ENCODE results near the gene PRODH2. TPM values are rescaled to one million over a fixed set of nuclear protein-coding genes. Genes with fewer than 3 reads are reported as not detected.

Gene PRODH2
- total and polyA plus RNA-seq, 2 experiments from 2014 or later = 6.8 to 13.9 TPM

GRCh38 chr19:35813043-35813890, 622 bp upstream of the PRODH2 start:
- WGBS (ENCODE audit: low lambda C conversion rate, missing lambda C conversion rate) = 83% methylated on average over 11 of the region's 11 CpGs
- H3K4me2 ChIP-seq = no peak overlapping the region
- no peaks in the 10 kb centered on the region for H3K27me3 ChIP-seq

GRCh38 chr19:35811317-35812219, 1.1 kb downstream of the PRODH2 start:
- H3K79me2 ChIP-seq = no peaks in the 10 kb centered on the region
- DNase-seq (ENCODE audit: low spot score) = no peak
- no peaks in the 10 kb centered on the region for H3K9me3 ChIP-seq (ENCODE audit: low read depth)
- H3K4me1 ChIP-seq (ENCODE audit: insufficient read depth) = no peaks in the 10 kb centered on the region
- no peaks in the 10 kb centered on the region for H3K36me3 ChIP-seq (replicated peaks; ENCODE audit: insufficient read depth, low read depth)
- H4K20me1 ChIP-seq (ENCODE audit: insufficient read depth, poor library complexity, severe bottlenecking) = no peaks in the 10 kb centered on the region
- TF ChIP-seq EZH2 (IDR thresholded peaks at IDR 0.05; ENCODE audit: borderline replicate concordance) (no peak), EZH2phosphoT487 (IDR thresholded peaks at IDR 0.05; ENCODE audit: low read depth, severe bottlenecking, unreplicated experiment) (no peak)
- no peak overlapping the region for H3K27ac ChIP-seq
- no peaks in the 10 kb centered on the region for H3K9me2 ChIP-seq (replicated peaks; ENCODE audit: insufficient read depth)
- H3K4me2 ChIP-seq = no peak overlapping the region
- no peak overlapping the region for H3K4me3 ChIP-seq
- H3K27me3 ChIP-seq = no peaks in the 10 kb centered on the region
- no peak overlapping the region for H2AFZ ChIP-seq
- WGBS (ENCODE audit: low lambda C conversion rate, missing lambda C conversion rate) = 77% methylated on average over 14 of the region's 18 CpGs

More at GRCh38 chr19:35813043-35813890, 622 bp upstream of the PRODH2 start:
- Histone ChIP-seq H4K20me1 (ENCODE audit: insufficient read depth, poor library complexity, severe bottlenecking) (no peaks in the 10 kb centered on the region), H3K79me2 (no peaks in the 10 kb centered on the region), H3K9me3 (ENCODE audit: low read depth) (no peaks in the 10 kb centered on the region), H3K9me2 (replicated peaks; ENCODE audit: insufficient read depth) (no peaks in the 10 kb centered on the region), H3K4me3 (no peak overlapping the region), H3K36me3 (replicated peaks; ENCODE audit: insufficient read depth, low read depth) (no peaks in the 10 kb centered on the region), H3K27ac (no peak overlapping the region), H2AFZ (no peak overlapping the region), H3K4me1 (ENCODE audit: insufficient read depth) (no peaks in the 10 kb centered on the region)
- no peak for DNase-seq (ENCODE audit: low spot score)
- TF ChIP-seq EZH2 (IDR thresholded peaks at IDR 0.05; ENCODE audit: borderline replicate concordance) (no peak), CTCF (IDR thresholded peaks at IDR 0.05; ENCODE audit: poor library complexity) (no peak), EZH2phosphoT487 (IDR thresholded peaks at IDR 0.05; ENCODE audit: low read depth, severe bottlenecking, unreplicated experiment) (no peak)

GRCh38 chr19:35807633-35808032, 5.0 kb downstream of the PRODH2 start:
- 91% methylated on average over 5 of the region's 5 CpGs for WGBS (ENCODE audit: low lambda C conversion rate, missing lambda C conversion rate)
- no peak overlapping the region for H2AFZ ChIP-seq
- H3K27ac ChIP-seq = no peak overlapping the region
- TF ChIP-seq EZH2 (IDR thresholded peaks at IDR 0.05; ENCODE audit: borderline replicate concordance) (no peak), EZH2phosphoT487 (IDR thresholded peaks at IDR 0.05; ENCODE audit: low read depth, severe bottlenecking, unreplicated experiment) (no peak), CTCF (IDR thresholded peaks at IDR 0.05; ENCODE audit: poor library complexity) (no peak)
- H3K27me3 ChIP-seq = no peaks in the 10 kb centered on the region
- H3K9me3 ChIP-seq (ENCODE audit: low read depth) = no peaks in the 10 kb centered on the region
- H3K9me2 ChIP-seq (replicated peaks; ENCODE audit: insufficient read depth) = no peaks in the 10 kb centered on the region
- H4K20me1 ChIP-seq (ENCODE audit: insufficient read depth, poor library complexity, severe bottlenecking) = no peaks in the 10 kb centered on the region
- no peak overlapping the region for H3K4me3 ChIP-seq
- no peaks in the 10 kb centered on the region for H3K4me1 ChIP-seq (ENCODE audit: insufficient read depth)
- no peak for DNase-seq (ENCODE audit: low spot score)
- H3K79me2 ChIP-seq = no peaks in the 10 kb centered on the region
- H3K4me2 ChIP-seq = no peak overlapping the region
- H3K36me3 ChIP-seq (replicated peaks; ENCODE audit: insufficient read depth, low read depth) = no peaks in the 10 kb centered on the region

Data from hepatocyte (in vitro differentiated cells).